Activated CD8-positive, alpha-beta T cell treated with anti-CD3 and anti-CD28 coated beads for 36 hours (primary cell): ENCODE data around the gene EYS. TPM values are rescaled to one million over a fixed set of nuclear protein-coding genes. Genes with fewer than 3 reads are reported as not detected.

Source experiments
- ATAC-seq: fragments of 200-7000 bp; cut with Tn5 transposase; one replicate; pipeline ENCODE4 v1.10.0; 2021; ENCODE audit warnings: mild to moderate bottlenecking, moderate library complexity
- CTCF ChIA-PET: fragments of 350-600 bp; sonication (Branson Sonifier 250); formaldehyde crosslinking; loops from one replicate; lab custom pipeline; 2021; ENCODE audit warnings: antibody characterized with exemption; lab: Charles Lee
- POLR2A ChIA-PET: fragments of 350-600 bp; sonication (Branson Sonifier 250); formaldehyde crosslinking; loops from one replicate; lab custom pipeline; 2021; ENCODE audit warnings: antibody characterized with exemption; lab: Charles Lee
- DNase-seq: peaks from one replicate; pipeline ENCODE4 v3.0.0-alpha.2; 2020
- H3K27ac Mint-ChIP-seq: one replicate; pipeline ENCODE4 v1.8.0; 2021; ENCODE audit warnings: mild to moderate bottlenecking, mixed read lengths
- H3K27me3 Mint-ChIP-seq: one replicate; pipeline ENCODE4 v1.8.0; 2021; ENCODE audit warnings: mixed read lengths
- H3K36me3 Mint-ChIP-seq: one replicate; pipeline ENCODE4 v1.8.0; 2021; ENCODE audit warnings: low read depth, mixed read lengths
- H3K4me1 Mint-ChIP-seq: one replicate; pipeline ENCODE4 v1.8.0; 2021; ENCODE audit warnings: low read depth, mixed read lengths
- H3K4me3 Mint-ChIP-seq: one replicate; pipeline ENCODE4 v1.8.0; 2021; ENCODE audit warnings: mild to moderate bottlenecking, moderate library complexity, mixed read lengths
- H3K9me3 Mint-ChIP-seq: one replicate; pipeline ENCODE4 v1.8.0; 2021; ENCODE audit warnings: mixed read lengths
- CTCF ChIP-seq: fragments of 200-600 bp; IDR thresholded peaks from one replicate; pipeline ENCODE4 v1.8.0; 2022; ENCODE audit warnings: antibody characterized with exemption, mild to moderate bottlenecking
- intact Hi-C: fragments of 100-400 bp; cut with micrococcal nuclease; formaldehyde crosslinking; loops from one replicate; pipeline ENCODE4 v1.10.0; 2022
- total RNA-seq, 2 experiments: library from RNA; stranded (reverse); gene quantifications; one replicate each; pipeline ENCODE4 v1.2.3, GENCODE V29; 2021

Gene EYS
- total RNA-seq, 2 experiments from 2014 or later, result not detected

GRCh38 chr6:64085126-64085525, 1621.9 kb downstream of the EYS start:
- CTCF ChIA-PET, result no interaction called here

GRCh38 chr6:64084185-64084663, 1622.8 kb downstream of the EYS start:
- Mint-ChIP-seq H3K4me1 (no peaks in the 10 kb centered on the region), H3K36me3 (no peaks in the 10 kb centered on the region), H3K4me3 (no peak overlapping the region), H3K9me3 (peaks cover 3% of the 10 kb centered on the region), H3K27me3 (no peaks in the 10 kb centered on the region), H3K27ac (no peak overlapping the region)
- CTCF ChIA-PET, result no interaction called here
- intact Hi-C loops, result no loop called here
- no peak for ATAC-seq
- POLR2A ChIA-PET, result no interaction called here
- no peak for TF ChIP-seq CTCF
- no peak for DNase-seq

More at GRCh38 chr6:64085126-64085525, 1621.9 kb downstream of the EYS start:
- POLR2A ChIA-PET, result no interaction called here
- no peak for DNase-seq
- no peaks in the 10 kb centered on the region for H3K27me3 Mint-ChIP-seq
- ATAC-seq, result no peak
- TF ChIP-seq CTCF, result no peak
- no peaks in the 10 kb centered on the region for H3K36me3 Mint-ChIP-seq
- no peak overlapping the region for H3K4me3 Mint-ChIP-seq
- intact Hi-C loops, result no loop called here
- H3K9me3 Mint-ChIP-seq, result peaks cover 6% of the 10 kb centered on the region
- H3K4me1 Mint-ChIP-seq, result no peaks in the 10 kb centered on the region
- no peak overlapping the region for H3K27ac Mint-ChIP-seq

DNA sequence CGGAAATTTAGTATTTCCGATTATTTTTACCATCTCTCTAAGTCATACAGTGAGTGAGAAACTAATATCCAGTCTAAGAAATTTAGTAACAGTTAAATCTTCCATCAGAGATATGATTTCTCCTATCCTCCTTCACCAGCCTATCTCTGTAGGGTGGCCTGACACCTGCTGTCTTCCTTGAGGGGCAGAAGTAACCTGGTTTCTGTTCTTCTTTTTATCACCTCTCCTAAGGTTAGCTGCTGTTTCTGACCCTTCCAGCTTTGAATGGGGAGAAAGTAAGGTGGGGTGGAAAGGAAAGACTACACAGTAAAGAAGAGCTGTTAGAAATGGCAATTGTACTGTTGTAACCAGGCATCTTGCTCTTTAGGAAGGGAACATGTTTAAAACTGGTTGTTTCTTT, 1623.8 kb downstream of the EYS start:
- no peaks in the 10 kb centered on the region for H3K36me3 Mint-ChIP-seq
- no peaks in the 10 kb centered on the region for H3K4me1 Mint-ChIP-seq
- no peaks in the 10 kb centered on the region for H3K27me3 Mint-ChIP-seq
- peaks cover 3% of the 10 kb centered on the region for H3K9me3 Mint-ChIP-seq
- intact Hi-C loops, result no loop called here
- ATAC-seq (no peak), DNase-seq (no peak)
- POLR2A ChIA-PET, result no interaction called here
- CTCF ChIA-PET, result no interaction called here
- TF ChIP-seq CTCF, result no peak
- H3K27ac Mint-ChIP-seq, result no peak overlapping the region
- H3K4me3 Mint-ChIP-seq, result no peak overlapping the region

DNA sequence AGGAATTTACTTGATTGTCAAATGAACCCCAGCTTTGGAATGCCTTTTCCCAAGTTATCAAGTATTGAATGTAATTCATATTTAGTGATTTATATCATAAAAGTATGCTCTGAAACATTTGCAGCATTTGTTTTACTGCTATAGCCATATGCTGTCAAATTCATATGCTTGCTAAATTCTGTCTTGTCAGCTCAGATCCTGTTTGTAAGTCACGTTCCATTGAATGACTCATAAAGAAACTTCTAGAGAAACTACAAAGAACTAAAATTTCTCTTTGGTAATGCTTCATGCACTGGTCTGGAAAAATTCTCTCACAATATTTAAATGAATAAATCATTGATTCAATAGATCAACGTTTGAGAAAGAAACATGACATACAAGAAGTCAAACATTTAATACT, 1625.6 kb downstream of the EYS start:
- Mint-ChIP-seq H3K27me3 (no peaks in the 10 kb centered on the region), H3K9me3 (peaks cover 1% of the 10 kb centered on the region), H3K36me3 (no peaks in the 10 kb centered on the region), H3K27ac (no peak overlapping the region), H3K4me1 (no peaks in the 10 kb centered on the region), H3K4me3 (no peak overlapping the region)
- intact Hi-C loops, result no loop called here
- no peak for TF ChIP-seq CTCF
- CTCF ChIA-PET, result no interaction called here
- no peak for ATAC-seq
- POLR2A ChIA-PET, result interaction anchor here (0.6 kb wide), 1 partner anchor 37 kb away, joined by 4 read pairs; no protein-coding TSS in a partner anchor
- DNase-seq, result no peak

DNA sequence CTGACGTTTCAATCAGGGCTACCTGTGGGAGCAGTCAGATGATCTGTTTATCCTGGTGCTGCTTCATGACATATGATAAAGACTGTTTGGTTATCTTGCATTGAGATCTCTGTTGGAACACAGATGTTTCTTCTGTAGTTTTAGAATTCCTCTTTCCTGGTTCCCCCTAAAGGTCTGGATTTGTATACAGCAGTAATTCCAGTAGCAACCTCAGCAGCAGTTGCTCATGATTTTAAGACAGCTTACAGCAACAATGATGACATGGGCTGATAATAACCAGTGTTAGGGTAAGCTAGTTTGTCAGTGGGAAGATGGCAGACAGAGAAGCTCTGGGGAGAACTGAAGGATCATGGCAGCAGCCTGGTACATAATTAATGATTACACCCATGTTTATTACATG, 1632.0 kb downstream of the EYS start:
- no peak for TF ChIP-seq CTCF
- ATAC-seq, result no peak
- Mint-ChIP-seq H3K4me3 (no peak overlapping the region), H3K27me3 (no peaks in the 10 kb centered on the region), H3K36me3 (no peaks in the 10 kb centered on the region), H3K9me3 (peaks cover 4% of the 10 kb centered on the region), H3K4me1 (no peaks in the 10 kb centered on the region), H3K27ac (no peak overlapping the region)
- no peak for DNase-seq
- intact Hi-C loops, result no loop called here
- CTCF ChIA-PET, result no interaction called here
- POLR2A ChIA-PET, result no interaction called here
